Calu3 (cell line): ENCODE data around the gene YARS1. TPM values are rescaled to one million over a fixed set of nuclear protein-coding genes. Genes with fewer than 3 reads are reported as not detected.
A peak's percentile ranks its signal among the peaks of the same experiment; 100 is the strongest.

Experiments used
- BruUV-seq: library from RNA; stranded (reverse); fragments of 400-500 nt; replicated peaks from 2 replicates; lab custom pipeline; 2021; lab: Mats Ljungman, UMichigan
- CTCF ChIA-PET: fragments of 300-600 bp; sonication (Branson Sonifier 250); formaldehyde crosslinking; loops from one replicate; lab custom pipeline; 2022; ENCODE audit warnings: antibody characterized with exemption; lab: Charles Lee
- DNase-seq: peaks from one replicate; pipeline ENCODE4 v3.0.0; 2022
- H3K27ac Mint-ChIP-seq: one replicate; pipeline ENCODE4 v1.8.0; 2022; ENCODE audit warnings: mixed read lengths; ENCODE audit not compliant: unreplicated experiment
- H3K27me3 Mint-ChIP-seq: one replicate; pipeline ENCODE4 v1.8.0; 2022; ENCODE audit warnings: mixed read lengths; ENCODE audit not compliant: unreplicated experiment
- H3K36me3 Mint-ChIP-seq: one replicate; pipeline ENCODE4 v1.8.0; 2022; ENCODE audit warnings: mild to moderate bottlenecking, moderate library complexity, mixed read lengths; ENCODE audit not compliant: insufficient read depth, unreplicated experiment
- H3K4me1 Mint-ChIP-seq: one replicate; pipeline ENCODE4 v1.8.0; 2022; ENCODE audit warnings: mild to moderate bottlenecking, low read depth, mixed read lengths; ENCODE audit not compliant: unreplicated experiment
- H3K4me3 Mint-ChIP-seq: one replicate; pipeline ENCODE4 v1.8.0; 2022; ENCODE audit warnings: mild to moderate bottlenecking, low read depth, moderate library complexity, mixed read lengths; ENCODE audit not compliant: unreplicated experiment
- H3K9me3 Mint-ChIP-seq: one replicate; pipeline ENCODE4 v1.8.0; 2022; ENCODE audit warnings: low read depth, mixed read lengths; ENCODE audit not compliant: unreplicated experiment
- CTCF ChIP-seq: fragments of 200-600 bp; IDR thresholded peaks from one replicate; pipeline ENCODE4 v1.8.0; 2022; ENCODE audit warnings: antibody characterized with exemption; ENCODE audit not compliant: unreplicated experiment
- intact Hi-C: fragments of 100-400 bp; cut with micrococcal nuclease; formaldehyde crosslinking; loops from one replicate; pipeline ENCODE4 v1.10.0; 2022; ENCODE audit not compliant: unreplicated experiment
- total RNA-seq: library from RNA; stranded (reverse); gene quantifications from 2 replicates; pipeline ENCODE4 v1.2.3, GENCODE V29; 2022

Gene YARS1
- total RNA-seq, 1 experiment from 2014 or later: 188 TPM

- peak; percentile 57 for DNase-seq
- Mint-ChIP-seq H3K27me3 (no peaks in the 10 kb centered on the region), H3K9me3 (no peaks in the 10 kb centered on the region), H3K4me3 (no peak overlapping the region), H3K36me3 (peaks cover 88% of the 10 kb centered on the region), H3K4me1 (peaks cover 25% of the 10 kb centered on the region), H3K27ac (peak overlapping the region; percentile 73)
- BruUV-seq: TSS peak; percentile 88
- CTCF ChIA-PET: interaction anchor here (0.5 to 8.9 kb wide), 2 partner anchors 15 to 62 kb away, joined by 3 to 102 read pairs; no protein-coding TSS in a partner anchor
- no peak for TF ChIP-seq CTCF
- intact Hi-C loops: no loop called here
These were observed 42.1 kb downstream of the YARS1 start for GRCh38 chr1:32774950-32775634.

GRCh38 chr1:32774464-32774808 is 42.7 kb downstream of the YARS1 start:
- TSS peak; percentile 36 for BruUV-seq
- intact Hi-C loops: no loop called here
- peaks cover 29% of the 10 kb centered on the region for H3K4me1 Mint-ChIP-seq
- H3K36me3 Mint-ChIP-seq: peaks cover 90% of the 10 kb centered on the region
- peak overlapping the region; percentile 79 for H3K27ac Mint-ChIP-seq
- DNase-seq: no peak
- no peaks in the 10 kb centered on the region for H3K27me3 Mint-ChIP-seq
- H3K4me3 Mint-ChIP-seq: no peak overlapping the region
- CTCF ChIA-PET: interaction anchor here (0.5 to 8.9 kb wide), 4 partner anchors 16 to 180 kb away, joined by 3 to 102 read pairs (median 6); a partner anchor contains a TSS
- no peak for TF ChIP-seq CTCF
- no peaks in the 10 kb centered on the region for H3K9me3 Mint-ChIP-seq

- DNase-seq: no peak
- Mint-ChIP-seq H3K27me3 (no peaks in the 10 kb centered on the region), H3K27ac (peak overlapping the region; percentile 79), H3K4me1 (peaks cover 33% of the 10 kb centered on the region), H3K9me3 (no peaks in the 10 kb centered on the region), H3K4me3 (peak overlapping the region; percentile 38), H3K36me3 (peaks cover 90% of the 10 kb centered on the region)
- TF ChIP-seq CTCF: no peak
- intact Hi-C loops: loop anchor here (1.0 kb wide), 1 partner anchor 62 kb away; no protein-coding TSS in a partner anchor
- CTCF ChIA-PET: interaction anchor here (0.7 to 8.9 kb wide), 5 partner anchors 12 to 181 kb away, joined by 3 to 102 read pairs (median 8); a partner anchor contains a TSS
- BruUV-seq: no TSS peak
These were observed 43.2 kb downstream of the YARS1 start for GRCh38 chr1:32773764-32774463.

GRCh38 chr1:32773018-32773763 is 44.0 kb downstream of the YARS1 start:
- CTCF ChIA-PET: interaction anchor here (0.6 to 8.9 kb wide), 10 partner anchors 12 to 371 kb away, joined by 3 to 102 read pairs (median 6); a partner anchor contains a TSS
- Mint-ChIP-seq H3K27me3 (no peaks in the 10 kb centered on the region), H3K9me3 (no peaks in the 10 kb centered on the region), H3K27ac (peak overlapping the region; percentile 79), H3K4me3 (peak overlapping the region; percentile 38), H3K36me3 (peaks cover 90% of the 10 kb centered on the region), H3K4me1 (peaks cover 35% of the 10 kb centered on the region)
- TF ChIP-seq CTCF: peak; percentile 93
- intact Hi-C loops: loop anchor here (1.0 kb wide), 1 partner anchor 61 kb away; no protein-coding TSS in a partner anchor
- no TSS peak for BruUV-seq
- DNase-seq: peak; percentile 90
